ENCODE results near the gene UBE2V1.

DNA sequence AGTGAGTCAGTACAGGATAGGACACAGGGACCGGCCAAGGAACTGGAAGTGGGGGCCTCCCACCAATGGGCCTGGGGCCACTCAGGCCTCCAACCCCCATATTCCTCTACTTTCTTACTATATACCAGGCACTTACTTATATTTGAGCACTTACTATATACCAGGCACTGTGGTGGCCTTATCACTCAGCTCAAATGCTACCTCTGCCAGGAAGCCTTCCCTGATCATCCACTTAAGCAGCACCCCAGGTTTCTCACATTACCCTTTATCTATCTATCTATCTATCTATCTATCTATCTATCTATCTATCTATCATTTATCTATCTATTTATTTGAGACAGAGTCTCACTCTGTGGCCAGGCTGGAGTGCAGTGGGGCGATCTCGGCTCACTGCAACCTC, 12.3 kb upstream of the UBE2V1 start:
- TF ChIP-seq CTCF (IDR thresholded peaks at IDR 0.05; ENCODE audit: low read length) (no peak), EZH2 (optimal IDR thresholded peaks at IDR 0.05; ENCODE audit: low read depth, low read length) (no peak), EZH2phosphoT487 (IDR thresholded peaks at IDR 0.05; ENCODE audit: low read length) (no peak)
